Measurements from ENCODE around the gene MOGAT1. TPM values are rescaled to one million over a fixed set of nuclear protein-coding genes. Genes with fewer than 3 reads are reported as not detected.

MOGAT1 gene
- total RNA-seq, 1 experiment from 2014 or later = 0.22 TPM

DNA sequence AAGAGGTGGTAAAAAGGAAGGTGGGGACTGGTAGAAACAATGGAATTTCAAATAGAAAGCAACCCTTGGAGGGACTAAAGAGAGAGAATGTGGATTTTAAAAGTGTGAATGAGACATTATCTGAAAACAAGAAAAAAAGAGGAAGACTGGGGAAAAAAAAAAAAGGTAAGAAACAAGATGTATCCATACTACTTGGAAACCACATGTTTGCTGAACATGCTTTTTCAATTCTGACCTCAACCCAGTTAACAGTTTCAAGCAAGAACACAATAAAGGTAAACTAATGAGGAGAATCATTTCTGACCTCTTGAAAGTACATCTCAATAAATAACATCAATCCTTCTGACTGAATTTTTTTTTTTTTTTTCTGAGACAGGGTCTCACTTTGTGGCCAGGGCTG lies 18.2 kb upstream of the MOGAT1 start:
- TF ChIP-seq MAX (IDR thresholded peaks at IDR 0.05) = no peak
- no peak for TF ChIP-seq SP1 (IDR thresholded peaks at IDR 0.05; ENCODE audit: low read depth)
- TF ChIP-seq ZNF274 (IDR thresholded peaks at IDR 0.05; ENCODE audit: low read depth, low read length) = no peak
- no peak for TF ChIP-seq EGR1 (IDR thresholded peaks at IDR 0.05; ENCODE audit: low read depth)
- no peak for TF ChIP-seq EZH2 (IDR thresholded peaks at IDR 0.05)
- TF ChIP-seq ATF3 (IDR thresholded peaks at IDR 0.05) = no peak
- no peak for TF ChIP-seq FOSL1 (IDR thresholded peaks at IDR 0.05; ENCODE audit: low read depth)
- TF ChIP-seq CEBPB (IDR thresholded peaks at IDR 0.05; ENCODE audit: low read depth) = no peak
- TF ChIP-seq POLR2A (IDR thresholded peaks at IDR 0.05; ENCODE audit: borderline replicate concordance, extremely low read depth, insufficient read depth, insufficient read length) = no peak
- TF ChIP-seq RAD21 (IDR thresholded peaks at IDR 0.05; ENCODE audit: low read depth) = no peak
- TF ChIP-seq JUND (IDR thresholded peaks at IDR 0.05) = no peak
- TF ChIP-seq CTCF (IDR thresholded peaks at IDR 0.05 in 2 of 3, conservative IDR thresholded peaks at IDR 0.05 in 1 of 3; ENCODE audit: borderline replicate concordance in 1 of 3, insufficient read depth in 1 of 3, low read depth in 2 of 3, low read length in 2 of 3) = no peak
- TF ChIP-seq TCF7L2 (IDR thresholded peaks at IDR 0.05; ENCODE audit: borderline replicate concordance, extremely low read depth, insufficient read depth, insufficient read length) = no peak
- Histone ChIP-seq H3K9me2 (ENCODE audit: insufficient read depth) (no peaks in the 10 kb centered on the region), H3K4me1 (ENCODE audit: control insufficient read depth in 1 of 2, insufficient read depth in 2 of 2, low read length in 2 of 2) (peaks cover 0 to 22% of the 10 kb centered on the region in 2 experiments; a peak in 2 of 4 replicates), H3K9me3 (ENCODE audit: control insufficient read depth in 1 of 2, insufficient read depth in 1 of 2, low read depth in 1 of 2, low read length in 2 of 2) (no peaks in the 10 kb centered on the region), H4K20me1 (ENCODE audit: insufficient read depth) (no peaks in the 10 kb centered on the region), H2AFZ (ENCODE audit: low read depth, low read length, poor library complexity, severe bottlenecking) (no peak overlapping the region), H3K9ac (ENCODE audit: low read length) (no peak overlapping the region), H3K36me3 (ENCODE audit: control insufficient read depth in 1 of 2, insufficient read depth in 2 of 2, low read length in 2 of 2) (peaks cover under 1 to 5% of the 10 kb centered on the region in 2 experiments; a peak in 2 of 4 replicates), H3K4me2 (ENCODE audit: low read length) (no peak overlapping the region), H3K79me2 (ENCODE audit: insufficient read depth, low read length) (peaks cover 84% of the 10 kb centered on the region), H3K4me3 (replicated peaks in 1 of 2; ENCODE audit: low read depth in 1 of 2, low read length in 2 of 2) (no peak overlapping the region), H3K27ac (ENCODE audit: low read depth, low read length) (no peak overlapping the region), H3K27me3 (ENCODE audit: insufficient read depth, low read length) (no peaks in the 10 kb centered on the region)
- ChIA-PET POLR2A (no interaction called here), RAD21 (ENCODE audit: low non-redundant PET in 1 of 2, low total read pairs in 2 of 2, uncharacterized antibody in 2 of 2, unreplicated experiment in 2 of 2) (no interaction called here), CTCF (no interaction called here)
- intact Hi-C loops (cut with micrococcal nuclease) = no loop called here
- DNase-seq (ENCODE audit: low read depth, low spot score) = no peak
- no TSS peak for BruUV-seq (replicated peaks)
- ATAC-seq = no peak

Data from HCT116 (cell line).